HG02973 (cell line): ENCODE results near the gene CCDC27.

Source experiments
- ATAC-seq: cut with Tn5 transposase; IDR thresholded peaks from one replicate; pipeline ENCODE4 v1.9.1; 2021; ENCODE audit warnings: moderate library complexity; ENCODE audit not compliant: unreplicated experiment

Gene CCDC27

DNA sequence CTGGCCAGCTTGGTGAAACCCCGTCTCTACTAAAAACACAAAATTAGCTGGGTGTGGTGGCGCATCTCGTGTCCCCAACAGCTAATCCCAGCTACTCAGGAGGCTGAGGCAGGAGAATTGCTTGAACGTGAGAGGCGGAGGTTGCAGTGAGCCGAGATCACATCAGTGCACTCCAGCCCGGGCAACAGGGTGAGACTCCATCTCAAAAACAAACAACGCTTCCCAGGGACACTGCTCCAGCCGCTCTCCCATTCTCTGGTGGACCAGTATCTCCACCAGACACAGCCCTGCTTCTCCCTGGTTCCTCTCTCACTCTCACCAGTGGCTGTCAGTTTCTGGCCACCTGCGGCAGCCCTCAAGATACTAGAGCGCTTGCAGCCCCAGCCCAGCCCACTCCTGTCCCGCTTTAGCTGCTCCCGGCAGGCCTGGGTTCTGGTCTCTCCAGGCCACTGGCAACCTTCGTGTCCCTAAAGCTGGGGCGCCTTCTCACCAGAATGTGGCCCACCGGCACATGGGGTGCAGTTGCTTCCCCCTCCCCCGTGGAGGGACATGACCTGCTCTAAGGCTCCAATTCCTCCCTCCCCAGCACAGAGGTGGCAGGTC, 65.0 kb downstream of the CCDC27 start:
- no peak for ATAC-seq

GRCh38 chr1:3817821-3818597, 65.8 kb downstream of the CCDC27 start:
- no peak for ATAC-seq

GRCh38 chr1:3819771-3820200, 67.5 kb downstream of the CCDC27 start:
- no peak for ATAC-seq

GRCh38 chr1:3820316-3820715, 68.1 kb downstream of the CCDC27 start:
- no peak for ATAC-seq

DNA sequence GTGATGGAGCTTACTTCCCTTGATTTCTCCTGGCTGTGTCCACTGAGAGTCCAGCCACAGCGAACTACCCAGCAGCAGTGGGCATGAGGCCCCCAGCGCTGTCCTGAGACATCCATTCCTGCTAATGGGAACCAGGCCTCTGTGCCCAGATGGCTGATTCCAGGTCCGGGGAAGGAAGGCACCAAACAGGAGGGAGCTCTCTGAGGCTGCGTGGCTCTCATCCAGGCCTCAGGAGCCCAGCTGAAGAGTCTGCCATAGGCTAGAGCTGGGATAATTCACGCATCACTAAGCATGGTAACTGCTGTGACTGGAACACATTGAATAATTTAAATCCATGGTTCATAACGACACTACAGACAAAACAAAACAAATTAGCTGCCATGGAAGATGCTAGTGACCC, 68.8 kb downstream of the CCDC27 start:
- ATAC-seq = no peak
